PC-3 (cell line): ENCODE results near the gene ACADL. TPM values are rescaled to one million over a fixed set of nuclear protein-coding genes. Genes with fewer than 3 reads are reported as not detected.

Experiments used
- ATAC-seq: fragments of 200-7000 bp; cut with Tn5 transposase; 2 replicates; pipeline ENCODE4 v1.9.1; 2020; ENCODE audit warnings: mild to moderate bottlenecking, moderate library complexity
- Bru-seq: library from RNA; stranded (reverse); fragments of 400-500 nt; gene quantifications from one replicate; lab custom pipeline; 2021; lab: Mats Ljungman, UMichigan
- BruChase-seq, 2 experiments: library from RNA; stranded (reverse); fragments of 400-500 nt; gene quantifications; one replicate each; lab custom pipeline; 2021; lab: Mats Ljungman, UMichigan
- BruUV-seq: library from RNA; stranded (reverse); fragments of 400-500 nt; replicated peaks from 2 replicates; lab custom pipeline; 2021; lab: Mats Ljungman, UMichigan
- CTCF ChIA-PET: fragments of 300-600 bp; sonication (Branson Sonifier 250); formaldehyde crosslinking; loops from one replicate; lab custom pipeline; 2022; ENCODE audit warnings: antibody characterized with exemption; lab: Charles Lee
- POLR2A ChIA-PET: fragments of 300-600 bp; sonication (Branson Sonifier 250); formaldehyde crosslinking; loops from one replicate; lab custom pipeline; 2022; ENCODE audit warnings: antibody characterized with exemption; ENCODE audit not compliant: unreplicated experiment; lab: Charles Lee
- DNase-seq: peaks from one replicate; pipeline ENCODE4 v3.0.0-alpha.2; 2015
- H2AFZ ChIP-seq: fragments of 300-600 bp; sonication (generic); 2 replicates; pipeline ENCODE4 v1.6.0; 2016; ENCODE audit warnings: antibody characterized with exemption, low read length
- H3F3A ChIP-seq: fragments of 300-600 bp; sonication (generic); one replicate; pipeline ENCODE4 v1.6.0; 2017; ENCODE audit warnings: antibody characterized with exemption, low read length, control low read depth, mild to moderate bottlenecking; ENCODE audit not compliant: unreplicated experiment
- H3K27ac ChIP-seq: fragments of 300-600 bp; sonication (generic); 2 replicates; pipeline ENCODE4 v1.5.1; 2016; ENCODE audit warnings: mild to moderate bottlenecking, low read length
- H3K27me3 ChIP-seq: fragments of 300-600 bp; sonication (generic); 2 replicates; pipeline ENCODE4 v1.6.1; 2016; ENCODE audit warnings: low read length, mixed read lengths
- H3K36me3 ChIP-seq: fragments of 300-600 bp; sonication (generic); 2 replicates; pipeline ENCODE4 v1.6.1; 2016; ENCODE audit warnings: low read depth, mixed run types, low read length, mixed read lengths
- H3K4me1 ChIP-seq: fragments of 300-600 bp; sonication (generic); 2 replicates; pipeline ENCODE4 v1.5.1; 2016; ENCODE audit warnings: low read length; ENCODE audit not compliant: insufficient read depth
- H3K4me2 ChIP-seq: fragments of 300-600 bp; sonication (generic); 2 replicates; pipeline ENCODE4 v1.6.0; 2016; ENCODE audit warnings: low read length
- H3K4me3 ChIP-seq: fragments of 300-600 bp; sonication (generic); 2 replicates; pipeline ENCODE4 v1.5.1; 2016; ENCODE audit warnings: mild to moderate bottlenecking, low read length, mixed read lengths
- H3K79me2 ChIP-seq: fragments of 300-600 bp; sonication (generic); 2 replicates; pipeline ENCODE4 v1.6.1; 2017; ENCODE audit warnings: low read length, mixed read lengths
- H3K9ac ChIP-seq: fragments of 300-600 bp; sonication (generic); 2 replicates; pipeline ENCODE4 v1.6.0; 2016; ENCODE audit warnings: mild to moderate bottlenecking, low read length
- H3K9me2 ChIP-seq: fragments of 300-600 bp; sonication (generic); replicated peaks from 2 replicates; pipeline ENCODE4 v1.6.1; 2016; ENCODE audit warnings: mixed run types, low read length, mixed read lengths
- H3K9me3 ChIP-seq: fragments of 300-600 bp; sonication (generic); 2 replicates; pipeline ENCODE4 v1.6.1; 2016; ENCODE audit warnings: low read length, mixed read lengths
- H4K20me1 ChIP-seq: fragments of 300-600 bp; sonication (generic); 2 replicates; pipeline ENCODE4 v1.6.1; 2016; ENCODE audit warnings: low read length, mixed read lengths
- EZH2 ChIP-seq: fragments of 300-600 bp; sonication (generic); IDR thresholded peaks from one replicate; pipeline ENCODE4 v1.6.1; 2017; ENCODE audit warnings: antibody characterized with exemption, mild to moderate bottlenecking, low read length; ENCODE audit not compliant: unreplicated experiment
- EZH2phosphoT487 ChIP-seq: fragments of 300-600 bp; sonication (generic); IDR thresholded peaks from 2 replicates; pipeline ENCODE4 v1.6.1; 2018; ENCODE audit warnings: mild to moderate bottlenecking, antibody characterized with exemption, low read length, borderline replicate concordance
- intact Hi-C: fragments of 100-400 bp; cut with micrococcal nuclease; formaldehyde crosslinking; loops from 2 replicates; pipeline ENCODE4 v1.9.0; 2023
- long read RNA-seq: library from polyadenylated mRNA; unstranded; transcript quantifications from one replicate; pipeline ENCODE4 v2.0.0, GENCODE V29; 2021; ENCODE audit not compliant: unreplicated experiment
- total RNA-seq: library from RNA; depleted of rRNA; stranded (reverse); fragments of >200 nt; gene quantifications from 2 replicates; pipeline ENCODE4 v1.2.3, GENCODE V29; 2014; rRNA removed
- TF ChIP-seq, protein P1 (sequence below): fragments of 300-600 bp; sonication (generic); conservative IDR thresholded peaks from 2 replicates; pipeline ENCODE4 v1.5.1; 2017; ENCODE audit warnings: antibody characterized with exemption, low read depth, mild to moderate bottlenecking, low read length

ACADL gene
- 0.07 TPM in 1 of 2 replicates, not detected in the other for total RNA-seq
- percentile 6 among the genes with signal in this experiment for Bru-seq, nascent RNA
- BruChase-seq, experiment 1, labeled RNA remaining after a 6-hour chase = not detected
- percentile 2 among the genes with signal in this experiment for BruChase-seq, experiment 2, labeled RNA remaining after a 2-hour chase
- long read RNA-seq = 0 reads

GRCh38 chr2:210224941-210225672 lies at the start of gene ACADL:
ACADL (minus strand) TSS chr2:210225447; CDS start chr2:210225263, 184 bp downstream.
- Histone ChIP-seq H3K9me3 (no peaks in the 10 kb centered on the region), H3K27me3 (peaks cover 81% of the 10 kb centered on the region), H3K9me2 (no peaks in the 10 kb centered on the region), H3K27ac (no peak within 1 kb of the TSS), H2AFZ (peak within 1 kb of the TSS; percentile 76), H3K4me3 (peak within 1 kb of the TSS; percentile 61), H3K79me2 (no peaks in the 10 kb centered on the region), H3F3A (no peaks in the 10 kb centered on the region), H3K36me3 (no peaks in the 10 kb centered on the region), H3K4me2 (peak within 1 kb of the TSS; percentile 87), H3K9ac (no peak within 1 kb of the TSS), H3K4me1 (peaks cover 6% of the 10 kb centered on the region; the same call in 1 of the 2 replicates), H4K20me1 (no peaks in the 10 kb centered on the region)
- intact Hi-C loops = no loop called here
- POLR2A ChIA-PET = no interaction called here
- DNase-seq (peak; percentile 22), ATAC-seq (peak; percentile 95)
- no TSS peak for BruUV-seq
- TF ChIP-seq EZH2 = peak; percentile 88
- TF ChIP-seq, protein P1, sequence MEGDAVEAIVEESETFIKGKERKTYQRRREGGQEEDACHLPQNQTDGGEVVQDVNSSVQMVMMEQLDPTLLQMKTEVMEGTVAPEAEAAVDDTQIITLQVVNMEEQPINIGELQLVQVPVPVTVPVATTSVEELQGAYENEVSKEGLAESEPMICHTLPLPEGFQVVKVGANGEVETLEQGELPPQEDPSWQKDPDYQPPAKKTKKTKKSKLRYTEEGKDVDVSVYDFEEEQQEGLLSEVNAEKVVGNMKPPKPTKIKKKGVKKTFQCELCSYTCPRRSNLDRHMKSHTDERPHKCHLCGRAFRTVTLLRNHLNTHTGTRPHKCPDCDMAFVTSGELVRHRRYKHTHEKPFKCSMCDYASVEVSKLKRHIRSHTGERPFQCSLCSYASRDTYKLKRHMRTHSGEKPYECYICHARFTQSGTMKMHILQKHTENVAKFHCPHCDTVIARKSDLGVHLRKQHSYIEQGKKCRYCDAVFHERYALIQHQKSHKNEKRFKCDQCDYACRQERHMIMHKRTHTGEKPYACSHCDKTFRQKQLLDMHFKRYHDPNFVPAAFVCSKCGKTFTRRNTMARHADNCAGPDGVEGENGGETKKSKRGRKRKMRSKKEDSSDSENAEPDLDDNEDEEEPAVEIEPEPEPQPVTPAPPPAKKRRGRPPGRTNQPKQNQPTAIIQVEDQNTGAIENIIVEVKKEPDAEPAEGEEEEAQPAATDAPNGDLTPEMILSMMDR = no peak
- TF ChIP-seq EZH2phosphoT487 = peak; percentile 74; the same call in 1 of the 2 replicates
- CTCF ChIA-PET = no interaction called here

GRCh38 chr2:210271300-210271699 lies 46.1 kb upstream of the ACADL start:
- Histone ChIP-seq H3F3A (no peaks in the 10 kb centered on the region), H3K27me3 (peaks cover 16% of the 10 kb centered on the region), H2AFZ (no peak overlapping the region), H3K27ac (no peak overlapping the region), H3K9ac (no peak overlapping the region), H3K36me3 (no peaks in the 10 kb centered on the region), H3K4me2 (no peak overlapping the region), H3K4me3 (no peak overlapping the region), H3K9me2 (no peaks in the 10 kb centered on the region), H3K4me1 (no peaks in the 10 kb centered on the region), H4K20me1 (no peaks in the 10 kb centered on the region), H3K9me3 (no peaks in the 10 kb centered on the region), H3K79me2 (no peaks in the 10 kb centered on the region)
- intact Hi-C loops = no loop called here
- ATAC-seq (no peak), DNase-seq (no peak)
- ChIA-PET POLR2A (no interaction called here), CTCF (no interaction called here)
- BruUV-seq = no TSS peak
- TF ChIP-seq, protein P1 = no peak
- TF ChIP-seq EZH2 = no peak
- TF ChIP-seq EZH2phosphoT487 = no peak

- Histone ChIP-seq H3K4me2 (no peak overlapping the region), H3K4me1 (no peaks in the 10 kb centered on the region), H3K9me3 (no peaks in the 10 kb centered on the region), H3K79me2 (no peaks in the 10 kb centered on the region), H3K4me3 (no peak overlapping the region), H3K27ac (no peak overlapping the region), H2AFZ (no peak overlapping the region), H3K27me3 (peaks cover 16% of the 10 kb centered on the region), H3K9ac (no peak overlapping the region), H3K9me2 (no peaks in the 10 kb centered on the region), H3K36me3 (no peaks in the 10 kb centered on the region), H3F3A (no peaks in the 10 kb centered on the region), H4K20me1 (no peaks in the 10 kb centered on the region)
- CTCF ChIA-PET = no interaction called here
- TF ChIP-seq, protein P1 = no peak
- TF ChIP-seq EZH2 (no peak), EZH2phosphoT487 (no peak)
- ATAC-seq = no peak
- DNase-seq = no peak
- no TSS peak for BruUV-seq
- POLR2A ChIA-PET = no interaction called here
- intact Hi-C loops = no loop called here
These were observed 43.9 kb upstream of the ACADL start for GRCh38 chr2:210269148-210269547.
